ENCODE measurements around the gene SLC24A4. TPM values are rescaled to one million over a fixed set of nuclear protein-coding genes. Genes with fewer than 3 reads are reported as not detected.

The SLC24A4 gene
- total RNA-seq, 1 experiment from 2014 or later: not detected

- H3K27ac Mint-ChIP-seq (ENCODE audit: unreplicated experiment): no peak overlapping the region
- peaks cover 31% of the 10 kb centered on the region for H3K27me3 Mint-ChIP-seq (ENCODE audit: unreplicated experiment)
- H3K4me3 Mint-ChIP-seq (ENCODE audit: low read depth, unreplicated experiment): no peak overlapping the region
- BruUV-seq (replicated peaks): no TSS peak
- no peak for TF ChIP-seq CTCF (IDR thresholded peaks at IDR 0.05; ENCODE audit: unreplicated experiment)
- intact Hi-C loops (cut with micrococcal nuclease; ENCODE audit: unreplicated experiment): no loop called here
- H3K4me1 Mint-ChIP-seq (ENCODE audit: low read depth, unreplicated experiment): no peaks in the 10 kb centered on the region
- H3K9me3 Mint-ChIP-seq (ENCODE audit: low read depth, unreplicated experiment): no peaks in the 10 kb centered on the region
- no peaks in the 10 kb centered on the region for H3K36me3 Mint-ChIP-seq (ENCODE audit: insufficient read depth, unreplicated experiment)
- no peak for DNase-seq
- CTCF ChIA-PET: no interaction called here
Measured at GRCh38 chr14:92426237-92426636, 103.3 kb downstream of the SLC24A4 start.

DNA sequence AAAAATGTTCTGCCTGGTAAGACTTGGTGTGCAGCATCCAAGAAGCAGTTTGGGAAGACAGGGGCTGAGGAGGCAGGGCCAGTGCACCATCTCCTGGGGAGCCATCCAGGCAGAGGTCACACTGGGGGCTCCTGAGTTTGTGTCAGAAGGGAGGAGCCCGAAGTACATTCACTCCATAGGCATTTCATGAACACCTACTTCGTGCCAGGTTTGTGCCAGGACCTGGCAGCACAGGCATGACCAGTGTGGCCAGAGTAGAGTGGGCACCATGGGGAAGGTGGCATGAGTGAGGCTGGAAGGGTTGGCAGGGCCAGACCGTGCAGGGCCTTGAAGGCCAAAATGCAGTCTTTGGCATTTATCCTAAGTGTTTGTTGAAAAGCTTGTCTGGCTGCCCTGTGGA, 104.1 kb downstream of the SLC24A4 start:
- no peaks in the 10 kb centered on the region for H3K36me3 Mint-ChIP-seq (ENCODE audit: insufficient read depth, unreplicated experiment)
- TF ChIP-seq CTCF (IDR thresholded peaks at IDR 0.05; ENCODE audit: unreplicated experiment): no peak
- intact Hi-C loops (cut with micrococcal nuclease; ENCODE audit: unreplicated experiment): no loop called here
- H3K4me1 Mint-ChIP-seq (ENCODE audit: low read depth, unreplicated experiment): no peaks in the 10 kb centered on the region
- CTCF ChIA-PET: no interaction called here
- BruUV-seq (replicated peaks): no TSS peak
- peaks cover 35% of the 10 kb centered on the region for H3K27me3 Mint-ChIP-seq (ENCODE audit: unreplicated experiment)
- no peak overlapping the region for H3K4me3 Mint-ChIP-seq (ENCODE audit: low read depth, unreplicated experiment)
- H3K27ac Mint-ChIP-seq (ENCODE audit: unreplicated experiment): no peak overlapping the region
- H3K9me3 Mint-ChIP-seq (ENCODE audit: low read depth, unreplicated experiment): no peaks in the 10 kb centered on the region
- no peak for DNase-seq

DNA sequence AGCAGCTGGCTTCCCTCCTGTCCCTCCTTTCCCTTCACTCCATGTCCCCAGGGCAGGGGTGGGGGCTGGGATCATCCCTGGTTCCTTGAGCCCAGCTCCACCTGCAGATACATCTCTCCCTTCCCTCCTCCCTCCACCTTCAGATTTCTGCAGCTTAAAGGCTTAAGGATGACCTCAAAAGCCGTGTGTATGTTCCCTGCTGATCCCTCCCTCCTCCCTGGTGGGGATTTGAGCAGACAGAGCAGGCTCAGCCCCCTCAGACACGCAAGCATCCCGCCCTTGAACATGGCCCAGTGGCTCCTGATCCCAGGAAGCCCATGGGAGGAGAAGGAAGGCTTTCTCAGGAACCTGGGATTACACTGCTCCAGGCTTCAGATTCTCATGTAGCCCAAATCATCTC, 107.7 kb downstream of the SLC24A4 start:
- DNase-seq: no peak
- no peak for TF ChIP-seq CTCF (IDR thresholded peaks at IDR 0.05; ENCODE audit: unreplicated experiment)
- Mint-ChIP-seq H3K9me3 (ENCODE audit: low read depth, unreplicated experiment) (peaks cover 2% of the 10 kb centered on the region), H3K4me1 (ENCODE audit: low read depth, unreplicated experiment) (no peaks in the 10 kb centered on the region), H3K4me3 (ENCODE audit: low read depth, unreplicated experiment) (no peak overlapping the region), H3K27me3 (ENCODE audit: unreplicated experiment) (peaks cover 44% of the 10 kb centered on the region), H3K27ac (ENCODE audit: unreplicated experiment) (no peak overlapping the region), H3K36me3 (ENCODE audit: insufficient read depth, unreplicated experiment) (no peaks in the 10 kb centered on the region)
- CTCF ChIA-PET: no interaction called here
- BruUV-seq (replicated peaks): no TSS peak
- intact Hi-C loops (cut with micrococcal nuclease; ENCODE audit: unreplicated experiment): no loop called here

GRCh38 chr14:92431199-92431725, 108.3 kb downstream of the SLC24A4 start:
- Mint-ChIP-seq H3K27me3 (ENCODE audit: unreplicated experiment) (peaks cover 44% of the 10 kb centered on the region), H3K36me3 (ENCODE audit: insufficient read depth, unreplicated experiment) (no peaks in the 10 kb centered on the region), H3K9me3 (ENCODE audit: low read depth, unreplicated experiment) (peaks cover 2% of the 10 kb centered on the region), H3K4me1 (ENCODE audit: low read depth, unreplicated experiment) (no peaks in the 10 kb centered on the region), H3K27ac (ENCODE audit: unreplicated experiment) (no peak overlapping the region), H3K4me3 (ENCODE audit: low read depth, unreplicated experiment) (no peak overlapping the region)
- DNase-seq: no peak
- no peak for TF ChIP-seq CTCF (IDR thresholded peaks at IDR 0.05; ENCODE audit: unreplicated experiment)
- CTCF ChIA-PET: no interaction called here
- intact Hi-C loops (cut with micrococcal nuclease; ENCODE audit: unreplicated experiment): no loop called here
- BruUV-seq (replicated peaks): no TSS peak
